ENCODE results near the gene TBCCD1. TPM values are rescaled to one million over a fixed set of nuclear protein-coding genes. Genes with fewer than 3 reads are reported as not detected.

Gene TBCCD1
- total RNA-seq, 4 donors from 2014 or later: 8.8 to 14.2 (median 12.0) TPM

DNA sequence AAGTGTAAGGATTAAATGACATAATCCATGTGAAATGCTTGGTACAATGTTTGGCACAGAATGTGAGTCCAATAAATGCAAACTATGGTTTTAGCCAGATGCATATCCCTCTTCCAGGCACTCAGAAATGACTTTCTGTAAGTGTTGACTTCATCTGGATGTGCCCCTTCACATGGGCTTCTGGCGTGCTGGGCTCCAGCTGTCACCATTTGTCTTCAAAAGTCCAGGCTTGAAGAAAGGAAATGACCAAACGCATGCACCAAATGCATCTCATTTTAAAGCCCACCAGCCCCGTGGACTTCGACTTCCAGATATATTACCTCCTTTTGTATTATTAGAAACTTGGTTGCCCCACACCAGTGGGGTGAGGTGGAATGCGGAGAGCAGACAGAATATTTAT, 46.7 kb downstream of the TBCCD1 start:
- WGBS, 2 donors (ENCODE audit: low coverage in 1 of 2): 67 to 80% methylated on average over 4 to 5 of the region's 5 CpGs

GRCh38 chr3:186519021-186519658, 48.0 kb downstream of the TBCCD1 start:
- no peaks in the 10 kb centered on the region for H3K27me3 ChIP-seq
- 59 to 68% methylated on average over 5 to 6 of the region's 6 CpGs for WGBS, 2 donors (ENCODE audit: low coverage in 1 of 2)
- no peak overlapping the region for H3K27ac ChIP-seq
- H3K36me3 ChIP-seq: no peaks in the 10 kb centered on the region
- peaks cover 0 to 8% (median 0%) of the 10 kb centered on the region in 3 donors for H3K9me3 ChIP-seq
- no peak for TF ChIP-seq POLR2A (IDR thresholded peaks at IDR 0.05)
- TF ChIP-seq EP300 (IDR thresholded peaks at IDR 0.05): no peak
- no peak for TF ChIP-seq POLR2AphosphoS5 (IDR thresholded peaks at IDR 0.05)
- ATAC-seq: no peak
- no peaks in the 10 kb centered on the region for H3K4me1 ChIP-seq
- H3K4me3 ChIP-seq: no peak overlapping the region

More for the DNA sequence above, 46.7 kb downstream of the TBCCD1 start:
- no peaks in the 10 kb centered on the region for H3K4me1 ChIP-seq
- no peak overlapping the region for H3K27ac ChIP-seq
- peaks cover 0 to 8% (median 0%) of the 10 kb centered on the region in 3 donors for H3K9me3 ChIP-seq
- ATAC-seq: no peak
- H3K27me3 ChIP-seq: no peaks in the 10 kb centered on the region
- TF ChIP-seq CTCF (IDR thresholded peaks at IDR 0.05) (no peak), POLR2AphosphoS5 (IDR thresholded peaks at IDR 0.05) (no peak), EP300 (IDR thresholded peaks at IDR 0.05) (no peak), POLR2A (IDR thresholded peaks at IDR 0.05) (no peak)
- no peaks in the 10 kb centered on the region for H3K36me3 ChIP-seq
- no peak overlapping the region for H3K4me3 ChIP-seq

DNA sequence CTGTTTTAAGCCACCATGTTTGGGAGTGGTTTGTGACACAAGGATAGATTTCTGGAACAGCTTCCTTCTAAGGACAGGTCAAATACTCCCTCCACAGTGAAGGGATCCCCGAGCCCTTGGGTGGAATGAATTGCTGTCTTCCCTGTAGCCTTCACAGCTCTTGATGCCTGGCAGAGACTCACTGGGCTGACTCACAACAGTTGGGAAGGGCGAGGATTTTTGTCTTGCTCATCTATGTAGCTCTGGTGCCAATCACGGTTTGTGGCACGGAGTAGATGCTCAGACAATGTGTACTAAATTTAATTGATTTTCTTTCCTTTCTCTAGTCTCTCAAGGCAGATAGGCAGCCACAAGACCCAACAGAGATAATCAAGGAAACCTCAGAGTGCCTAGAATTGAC, 49.9 kb downstream of the TBCCD1 start:
- Histone ChIP-seq H3K27me3 (no peaks in the 10 kb centered on the region), H3K4me1 (no peaks in the 10 kb centered on the region), H3K4me3 (no peak overlapping the region), H3K9me3 (peaks cover 0 to 8% (median 0%) of the 10 kb centered on the region in 3 donors), H3K27ac (no peak overlapping the region), H3K36me3 (no peaks in the 10 kb centered on the region)
- 54 to 92% methylated on average over 2 of the region's 4 CpGs for WGBS, 2 donors (ENCODE audit: low coverage in 1 of 2)
- TF ChIP-seq EP300 (IDR thresholded peaks at IDR 0.05) (no peak), CTCF (IDR thresholded peaks at IDR 0.05) (no peak), POLR2A (IDR thresholded peaks at IDR 0.05) (no peak), POLR2AphosphoS5 (IDR thresholded peaks at IDR 0.05) (no peak)
- ATAC-seq: no peak

GRCh38 chr3:186516646-186517045, 50.5 kb downstream of the TBCCD1 start:
- Histone ChIP-seq H3K27me3 (no peaks in the 10 kb centered on the region), H3K4me3 (no peak overlapping the region), H3K36me3 (no peaks in the 10 kb centered on the region), H3K9me3 (peaks cover 0 to 8% (median 0%) of the 10 kb centered on the region in 3 donors), H3K4me1 (no peaks in the 10 kb centered on the region), H3K27ac (no peak overlapping the region)
- 80 to 94% methylated on average over 1 to 2 of the region's 2 CpGs for WGBS, 2 donors (ENCODE audit: low coverage in 1 of 2)
- TF ChIP-seq CTCF (IDR thresholded peaks at IDR 0.05) (no peak), POLR2AphosphoS5 (IDR thresholded peaks at IDR 0.05) (no peak), POLR2A (IDR thresholded peaks at IDR 0.05) (no peak), EP300 (IDR thresholded peaks at IDR 0.05) (no peak)
- no peak for ATAC-seq

GRCh38 chr3:186515125-186515524, 52.0 kb downstream of the TBCCD1 start:
- H3K9me3 ChIP-seq: peaks cover 0 to 8% (median 0%) of the 10 kb centered on the region in 3 donors
- H3K27me3 ChIP-seq: no peaks in the 10 kb centered on the region
- H3K27ac ChIP-seq: no peak overlapping the region
- no peaks in the 10 kb centered on the region for H3K36me3 ChIP-seq
- 49% methylated on average over 4 of the region's 4 CpGs; no CpG with 5 or more reads in 1 of the 2 donors for WGBS, 2 donors (ENCODE audit: low coverage in 1 of 2)
- no peak overlapping the region for H3K4me3 ChIP-seq
- no peaks in the 10 kb centered on the region for H3K4me1 ChIP-seq
- ATAC-seq: no peak
- TF ChIP-seq CTCF (IDR thresholded peaks at IDR 0.05) (no peak), EP300 (IDR thresholded peaks at IDR 0.05) (no peak), POLR2AphosphoS5 (IDR thresholded peaks at IDR 0.05) (no peak), POLR2A (IDR thresholded peaks at IDR 0.05) (no peak)
